ENCODE data around the gene AFTPH. TPM values are rescaled to one million over a fixed set of nuclear protein-coding genes. Genes with fewer than 3 reads are reported as not detected.

The AFTPH gene
- total and polyA plus RNA-seq, 9 of the 15 experiments (the other 6 are each of a cell fraction or from before 2014, with no cell fraction given): 8.0 to 26.2 (median 13.8) TPM

DNA sequence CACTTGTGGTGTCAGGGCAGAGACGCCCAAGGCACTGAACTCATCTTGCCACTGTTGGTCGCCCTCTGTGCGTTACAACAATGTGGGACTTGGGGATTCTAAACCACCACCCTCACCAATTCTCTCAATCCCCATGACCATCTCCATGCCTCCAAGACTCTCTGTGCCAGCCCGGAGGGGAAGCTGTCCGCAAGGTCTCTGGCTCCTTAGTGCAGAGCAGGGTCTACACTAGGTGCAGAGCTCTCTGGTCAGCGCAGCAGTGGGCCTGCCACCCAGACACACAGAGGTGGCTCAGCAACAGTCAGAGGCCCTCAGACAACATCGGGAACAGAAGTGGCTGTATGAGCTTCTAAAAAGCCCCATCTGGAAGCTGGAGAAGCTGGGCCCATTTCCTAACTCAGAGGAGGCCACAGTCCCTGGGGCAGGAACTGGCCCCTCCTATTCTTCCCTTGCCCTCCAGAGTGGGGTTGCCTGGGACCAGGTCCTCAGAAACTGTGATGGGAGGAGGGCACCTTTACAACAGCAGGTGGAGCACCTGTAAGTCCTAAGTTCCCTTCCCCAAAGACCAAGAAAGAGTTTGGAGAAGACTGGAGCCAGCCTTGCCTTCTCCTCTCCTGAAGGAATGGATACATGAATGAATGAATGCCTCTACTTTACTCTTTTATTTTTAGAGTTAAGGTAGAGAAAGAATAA lies 91.9 kb downstream of the AFTPH start:
- H3K4me2 ChIP-seq (ENCODE audit: insufficient read depth, low read length): no peak overlapping the region
- H2AFZ ChIP-seq (ENCODE audit: low read depth, low read length): no peak overlapping the region
- H3K9me3 ChIP-seq (replicated peaks; ENCODE audit: control insufficient read depth, insufficient read depth, low read depth, low read length): no peaks in the 10 kb centered on the region
- no peaks in the 10 kb centered on the region for H3K9me1 ChIP-seq (ENCODE audit: control insufficient read depth, insufficient read depth, low read length)
- no peak overlapping the region for H3K27ac ChIP-seq (ENCODE audit: extremely low read depth, low read depth, low read length)
- H3K36me3 ChIP-seq (ENCODE audit: control insufficient read depth, insufficient read depth, low read length): no peaks in the 10 kb centered on the region
- no peaks in the 10 kb centered on the region for H4K20me1 ChIP-seq (replicated peaks; ENCODE audit: control insufficient read depth, insufficient read depth, low read length)
- DNase-seq (ENCODE audit: extremely low read depth in 1 of 4, low spot score in 3 of 4): no peak
- ChIA-PET CTCF (ENCODE audit: low intra/inter-chr PET ratio) (interaction anchor here (0.7 kb wide), 1 partner anchor 29 kb away, joined by 3 read pairs; no protein-coding TSS in a partner anchor), POLR2A (interaction anchor here (0.7 to 3.8 kb wide), 6 partner anchors 8 to 216 kb away, joined by 3 to 33 read pairs (median 4); no protein-coding TSS in a partner anchor)
- BruUV-seq (replicated peaks): no TSS peak
- in situ Hi-C loops (cut with MboI) (no loop called here), intact Hi-C loops (cut with micrococcal nuclease) (no loop called here)
- H3K9ac ChIP-seq (ENCODE audit: insufficient read depth in 1 of 2, low read depth in 2 of 2, low read length in 2 of 2): no peak overlapping the region
- ATAC-seq: no peak
- no peaks in the 10 kb centered on the region for H3K27me3 ChIP-seq (ENCODE audit: control insufficient read depth in 2 of 2, insufficient read depth in 2 of 2, low read length in 2 of 2)
- no peak for FAIRE-seq
- no peaks in the 10 kb centered on the region for H3K79me2 ChIP-seq (ENCODE audit: control insufficient read depth, insufficient read depth, low read length)
- 77% methylated on average over 7 of the region's 7 CpGs for WGBS (ENCODE audit: insufficient coverage, low coverage, missing lambda C conversion rate)
- H3K4me1 ChIP-seq (replicated peaks in 1 of 2; ENCODE audit: control insufficient read depth in 2 of 2, insufficient read depth in 2 of 2, low read length in 2 of 2): peaks cover 0 to 8% of the 10 kb centered on the region in 2 experiments; a peak in 3 of 5 replicates
- H3K4me3 ChIP-seq: no peak overlapping the region
- TF ChIP-seq, protein P1, sequence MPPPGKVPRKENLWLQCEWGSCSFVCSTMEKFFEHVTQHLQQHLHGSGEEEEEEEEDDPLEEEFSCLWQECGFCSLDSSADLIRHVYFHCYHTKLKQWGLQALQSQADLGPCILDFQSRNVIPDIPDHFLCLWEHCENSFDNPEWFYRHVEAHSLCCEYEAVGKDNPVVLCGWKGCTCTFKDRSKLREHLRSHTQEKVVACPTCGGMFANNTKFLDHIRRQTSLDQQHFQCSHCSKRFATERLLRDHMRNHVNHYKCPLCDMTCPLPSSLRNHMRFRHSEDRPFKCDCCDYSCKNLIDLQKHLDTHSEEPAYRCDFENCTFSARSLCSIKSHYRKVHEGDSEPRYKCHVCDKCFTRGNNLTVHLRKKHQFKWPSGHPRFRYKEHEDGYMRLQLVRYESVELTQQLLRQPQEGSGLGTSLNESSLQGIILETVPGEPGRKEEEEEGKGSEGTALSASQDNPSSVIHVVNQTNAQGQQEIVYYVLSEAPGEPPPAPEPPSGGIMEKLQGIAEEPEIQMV (tag; conservative IDR thresholded peaks at IDR 0.05; ENCODE audit: low read depth): no peak
- TF ChIP-seq CEBPG (CRISPR knock-in tag; IDR thresholded peaks at IDR 0.05): no peak
- TF ChIP-seq CEBPG (tag; conservative IDR thresholded peaks at IDR 0.05 in 1 of 2, IDR thresholded peaks at IDR 0.05 in 1 of 2): no peak
- no peak for TF ChIP-seq KLF10 (CRISPR knock-in tag; IDR thresholded peaks at IDR 0.05)
- TF ChIP-seq ZNF217 (CRISPR knock-in tag; IDR thresholded peaks at IDR 0.05): no peak
- TF ChIP-seq TEAD4 (IDR thresholded peaks at IDR 0.05; ENCODE audit: low read length): no peak
- no peak for TF ChIP-seq TEAD4 (CRISPR knock-in tag; IDR thresholded peaks at IDR 0.05; ENCODE audit: borderline replicate concordance)
- TF ChIP-seq SMARCB1 (IDR thresholded peaks at IDR 0.05; ENCODE audit: insufficient read length, low read depth): no peak
- no peak for TF ChIP-seq ARHGAP35 (IDR thresholded peaks at IDR 0.05; ENCODE audit: partially characterized antibody)
- TF ChIP-seq CBFA2T2 (conservative IDR thresholded peaks at IDR 0.05): no peak
- no peak for TF ChIP-seq NR2C2 (CRISPR knock-in tag; IDR thresholded peaks at IDR 0.05)
- TF ChIP-seq NR2C2 (tag; IDR thresholded peaks at IDR 0.05): no peak

Measured in K562 (cell line).